ENCODE data around the gene GREB1L.

GREB1L gene

GRCh38 chr18:21499997-21500396 is 258.0 kb downstream of the GREB1L start:
- DNase-seq: no peak

DNA sequence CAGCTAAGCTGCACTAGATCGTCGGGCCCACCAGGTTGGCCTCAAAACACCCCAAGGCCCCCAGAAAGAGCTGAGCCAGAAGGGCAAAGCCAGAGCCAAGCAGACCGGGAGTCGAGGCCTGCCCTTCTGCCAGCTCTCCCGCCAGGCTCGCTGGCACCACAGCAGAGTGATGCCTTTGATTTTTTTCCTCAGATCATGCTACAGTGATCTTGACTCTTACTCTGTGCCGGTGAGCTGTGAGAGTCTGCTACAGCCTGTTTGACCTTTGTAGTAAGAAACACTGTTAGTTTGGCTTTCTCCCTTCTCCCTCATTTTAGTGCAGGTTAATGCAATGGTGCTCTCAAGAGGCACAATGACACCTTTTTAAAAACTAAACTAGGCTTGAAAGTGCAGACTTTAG is 260.6 kb downstream of the GREB1L start:
- DNase-seq: no peak

GRCh38 chr18:21507913-21508701 is 266.1 kb downstream of the GREB1L start:
- no peak for DNase-seq

DNA sequence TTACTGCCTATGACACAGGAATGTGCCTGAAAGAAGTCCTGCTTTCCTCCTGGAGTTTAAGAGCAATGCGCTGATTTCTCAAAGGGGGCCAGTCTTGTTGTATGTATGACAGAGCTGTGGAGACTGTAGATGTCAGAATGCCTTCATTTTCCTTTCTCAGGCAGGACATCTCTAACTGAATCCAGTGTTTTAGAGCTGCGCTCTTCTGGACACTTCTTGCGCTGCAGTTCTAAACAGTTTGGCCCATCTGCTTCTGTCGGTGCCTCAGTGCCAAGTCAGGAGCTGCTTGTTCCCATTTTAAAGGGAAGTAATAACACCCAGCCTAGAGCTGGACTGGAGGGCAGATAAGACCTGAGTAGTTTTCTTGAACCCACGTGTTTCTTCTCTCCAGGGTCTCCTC is 267.0 kb downstream of the GREB1L start:
- no peak for DNase-seq

GRCh38 chr18:21513292-21513691 is 271.3 kb downstream of the GREB1L start:
- no peak for DNase-seq

DNA sequence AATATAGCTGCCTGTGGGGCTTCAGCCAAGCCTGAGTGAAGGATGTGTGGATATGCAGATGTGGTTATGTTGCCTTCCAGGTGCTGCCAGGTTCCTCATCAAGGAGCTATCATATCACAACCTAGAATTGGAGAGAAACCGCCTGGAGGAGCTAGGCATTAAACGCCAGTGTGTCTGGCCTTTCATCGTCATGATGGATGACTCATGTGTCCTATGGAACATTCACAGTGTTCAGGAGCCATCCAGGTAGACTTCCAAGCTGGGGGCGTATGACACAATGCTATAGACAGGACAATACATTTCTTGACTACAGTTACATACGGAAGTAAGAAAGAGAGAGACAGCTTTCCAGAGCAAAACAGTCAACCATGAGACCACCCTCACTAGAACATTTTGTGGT is 271.7 kb downstream of the GREB1L start:
- no peak for DNase-seq

DNA sequence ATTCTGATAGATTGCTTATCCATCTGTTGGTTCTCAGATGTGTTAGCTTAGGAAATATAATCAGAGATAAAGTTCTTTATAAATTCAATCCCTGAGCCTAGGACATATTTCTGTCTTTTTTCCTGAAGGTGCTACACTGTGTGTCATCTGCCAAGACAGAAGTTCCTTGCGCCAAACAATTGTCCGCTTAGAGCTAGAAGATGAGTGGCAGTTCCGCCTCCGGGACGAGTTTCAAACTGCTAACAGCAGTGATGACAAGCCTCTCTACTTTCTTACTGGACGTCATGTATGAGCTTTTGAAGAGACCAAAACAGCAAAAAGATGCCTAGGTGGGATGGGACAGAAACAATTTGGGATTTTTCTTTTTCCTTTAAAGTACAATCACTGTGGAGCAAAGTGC is 280.5 kb downstream of the GREB1L start:
- DNase-seq: no peak

DNA sequence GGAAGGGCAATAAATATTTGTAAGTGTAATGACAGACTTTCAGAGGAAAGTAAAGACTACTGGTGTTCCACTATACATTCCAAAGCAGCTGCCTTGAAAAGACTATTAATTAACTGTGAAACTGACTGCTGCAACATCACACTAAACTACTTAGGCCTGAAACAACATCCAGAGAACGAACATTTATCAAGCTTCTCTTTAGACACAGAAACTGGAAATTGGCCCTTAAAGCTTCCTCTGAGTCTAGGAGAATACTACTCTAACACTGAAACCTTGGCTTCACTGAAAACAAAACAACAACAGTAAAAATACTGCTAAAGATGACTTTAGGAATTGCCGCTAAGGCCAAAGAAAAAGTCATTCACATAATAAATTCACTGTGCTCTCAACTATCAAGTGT is 283.9 kb downstream of the GREB1L start:
- DNase-seq: no peak

DNA sequence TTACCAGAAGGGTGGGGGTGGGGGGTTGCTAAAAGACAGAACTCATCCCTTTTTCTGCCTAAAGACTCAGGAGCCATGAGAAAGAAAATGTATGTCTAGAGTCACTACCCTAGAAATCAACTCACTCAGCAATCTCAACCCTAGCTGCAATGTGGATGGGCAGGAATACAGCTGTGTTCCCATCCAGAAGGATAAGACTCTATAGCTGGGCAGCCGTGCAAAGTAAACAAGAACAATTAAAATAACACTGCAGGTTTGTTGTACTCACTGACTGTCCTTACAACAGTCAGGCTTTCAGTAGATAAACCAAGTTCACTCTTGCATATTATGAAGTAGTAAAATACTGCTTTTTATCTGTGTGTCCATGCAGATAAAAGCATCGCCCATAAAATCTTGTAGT is 284.4 kb downstream of the GREB1L start:
- DNase-seq: no peak

DNA sequence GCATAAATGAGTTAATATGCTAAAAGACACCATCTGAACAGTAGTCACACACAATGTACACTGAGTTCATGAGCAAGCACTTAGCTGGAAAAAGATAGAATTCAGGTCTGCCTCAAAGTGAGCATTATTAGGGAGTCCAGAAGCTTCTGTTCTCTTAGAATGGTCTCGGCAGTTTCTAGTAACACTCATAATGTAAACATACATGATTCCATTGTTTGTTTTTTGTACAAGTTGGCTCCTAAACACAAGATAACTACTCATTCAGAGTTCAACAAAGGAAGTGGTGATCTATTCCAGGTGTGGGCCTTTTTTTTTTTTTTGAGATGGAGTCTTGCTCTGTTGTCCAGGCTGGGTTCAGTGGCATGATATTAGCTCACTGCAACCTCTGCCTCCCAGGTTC is 292.3 kb downstream of the GREB1L start:
- DNase-seq: no peak

DNA sequence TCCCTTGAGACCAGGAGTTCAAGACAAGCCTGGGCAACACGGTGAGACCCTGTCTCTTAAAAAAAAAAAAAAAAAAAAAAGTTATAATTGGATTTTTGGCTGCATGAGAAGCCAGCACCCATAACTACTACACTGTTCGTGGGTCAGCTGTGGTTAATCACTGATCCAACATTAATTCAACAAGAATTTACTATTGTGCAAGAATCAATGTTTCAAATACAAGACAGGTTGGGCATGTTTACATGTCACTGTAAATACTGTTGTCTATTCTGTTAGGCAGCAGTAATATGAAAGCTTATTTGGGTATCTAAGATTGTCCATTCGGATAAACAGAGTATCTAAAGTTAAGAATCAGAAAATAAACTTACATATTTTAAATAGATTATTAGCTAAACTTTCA is 296.2 kb downstream of the GREB1L start:
- DNase-seq: no peak

DNA sequence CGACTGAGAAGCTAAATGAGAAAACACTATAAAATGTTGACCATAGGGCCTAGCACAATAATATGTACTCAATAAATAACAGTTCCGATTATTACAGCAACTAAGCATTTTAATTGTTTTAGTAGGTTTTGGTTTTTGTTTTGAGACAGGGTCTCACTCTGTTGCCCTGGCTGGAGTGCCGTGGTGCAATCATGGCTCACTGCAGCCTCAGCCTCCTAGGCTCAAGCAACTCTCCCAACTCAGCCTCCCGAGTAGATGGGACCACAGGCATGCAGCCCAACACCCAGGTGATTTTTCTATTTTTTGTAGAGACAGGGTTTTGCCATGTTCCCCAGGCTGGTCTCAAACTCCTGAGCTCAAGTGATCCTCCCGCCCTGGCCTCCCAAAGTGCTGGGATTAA is 304.4 kb downstream of the GREB1L start:
- no peak for DNase-seq

- no peak for DNase-seq
These were observed 306.6 kb downstream of the GREB1L start for GRCh38 chr18:21548647-21549046.

DNA sequence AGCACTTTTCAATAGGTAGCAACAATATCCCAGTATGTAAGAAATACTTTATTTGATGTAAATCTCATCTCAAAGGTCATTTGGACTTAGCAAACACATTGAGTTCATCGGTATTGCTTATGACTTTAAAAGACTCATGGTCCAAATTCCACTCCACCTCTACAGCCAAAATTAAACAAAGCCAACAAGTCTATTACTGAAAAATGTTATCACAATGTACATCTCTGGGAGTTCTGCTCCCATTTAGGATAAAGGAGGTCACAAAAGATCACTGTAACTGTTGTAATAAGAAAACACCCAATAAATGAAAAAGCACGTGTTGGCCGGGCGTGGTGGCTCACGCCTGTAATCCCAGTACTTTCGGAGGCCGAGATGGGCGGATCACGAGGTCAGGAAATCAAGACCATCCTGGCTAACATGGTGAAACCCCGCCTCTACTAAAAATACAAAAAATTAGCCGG is 308.5 kb downstream of the GREB1L start:
- no peak for DNase-seq

GRCh38 chr18:21557607-21558253 is 315.7 kb downstream of the GREB1L start:
- DNase-seq: no peak

- no peak for DNase-seq
These were observed 317.2 kb downstream of the GREB1L start for GRCh38 chr18:21559195-21559594.

DNA sequence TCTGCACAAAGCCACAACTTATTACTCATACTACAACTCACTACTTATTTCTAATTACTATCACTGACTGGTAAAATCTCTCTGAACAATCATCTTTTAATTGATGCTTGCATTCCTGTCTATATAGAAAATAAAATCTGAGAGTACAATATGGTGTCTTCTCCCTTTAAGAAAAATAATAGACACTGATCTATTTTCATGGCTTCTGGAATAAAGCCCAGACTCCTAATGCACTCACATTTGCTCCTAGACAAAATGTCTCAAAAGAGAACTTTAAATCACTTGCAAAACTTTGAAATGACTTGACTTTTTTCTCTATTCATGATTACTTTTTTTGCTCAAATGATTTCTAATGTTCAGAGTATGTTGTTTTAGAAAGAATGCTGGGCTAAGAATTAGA is 329.7 kb downstream of the GREB1L start:
- DNase-seq: no peak
